Left colon (tissue), 2 donors: ENCODE measurements around the gene PODNL1. TPM values are rescaled to one million over a fixed set of nuclear protein-coding genes. Genes with fewer than 3 reads are reported as not detected.

Source experiments
- ATAC-seq: fragments of 200-7000 bp; cut with Tn5 transposase; one replicate; pipeline ENCODE4 v1.9.1; 2020; ENCODE audit warnings: mild to moderate bottlenecking, moderate library complexity
- DNase-seq, 2 donors: peaks; one replicate each; pipeline ENCODE4 v3.0.0-alpha.2; 2020
- intact Hi-C, 2 donors: fragments of 100-400 bp; cut with DNase I in 1 of 2; cut with micrococcal nuclease in 1 of 2; formaldehyde crosslinking; loops; one replicate each; pipeline versions ENCODE4 v1.11.2 to v1.14.0; 2022; cut with DNase I, micrococcal nuclease
- total RNA-seq, 2 donors: library from RNA; stranded (reverse); fragmentation: NEBNext Ultra II Directional; extraction: Animal tissue kit (Norgen Biotek cat#: 25700); gene quantifications; one replicate each; pipeline ENCODE4 v1.2.1, GENCODE V29; 2021
- donor health status: DM: no; HTN: no; CAD: no.
- donor health status: DM: yes; HTN: yes; CAD: no.

Gene PODNL1
- total RNA-seq, 2 donors from 2014 or later = 2.7 to 5.3 TPM

DNA sequence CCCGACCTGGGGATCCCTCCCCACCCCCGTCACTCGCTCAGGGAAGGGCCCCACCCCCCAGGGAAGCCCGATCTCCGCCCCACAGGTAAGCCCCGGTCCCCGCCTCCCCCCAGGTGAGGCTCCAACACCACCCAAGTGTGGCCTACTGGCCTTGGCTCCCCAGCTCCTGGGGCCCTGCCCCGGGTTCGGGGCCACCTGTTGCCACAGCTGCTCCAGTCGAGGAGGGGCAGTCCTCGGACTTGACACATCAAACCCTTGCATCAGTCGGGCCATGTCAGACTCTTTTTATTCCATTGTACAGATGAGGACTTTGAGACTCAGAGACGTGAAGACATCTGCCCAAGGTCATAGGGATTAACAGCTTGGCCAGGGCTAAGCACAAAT lies 31.7 kb downstream of the PODNL1 start:
- ATAC-seq = peak; percentile 82
- intact Hi-C loops = no loop called here
- DNase-seq = peak; percentile 79 to 84

DNA sequence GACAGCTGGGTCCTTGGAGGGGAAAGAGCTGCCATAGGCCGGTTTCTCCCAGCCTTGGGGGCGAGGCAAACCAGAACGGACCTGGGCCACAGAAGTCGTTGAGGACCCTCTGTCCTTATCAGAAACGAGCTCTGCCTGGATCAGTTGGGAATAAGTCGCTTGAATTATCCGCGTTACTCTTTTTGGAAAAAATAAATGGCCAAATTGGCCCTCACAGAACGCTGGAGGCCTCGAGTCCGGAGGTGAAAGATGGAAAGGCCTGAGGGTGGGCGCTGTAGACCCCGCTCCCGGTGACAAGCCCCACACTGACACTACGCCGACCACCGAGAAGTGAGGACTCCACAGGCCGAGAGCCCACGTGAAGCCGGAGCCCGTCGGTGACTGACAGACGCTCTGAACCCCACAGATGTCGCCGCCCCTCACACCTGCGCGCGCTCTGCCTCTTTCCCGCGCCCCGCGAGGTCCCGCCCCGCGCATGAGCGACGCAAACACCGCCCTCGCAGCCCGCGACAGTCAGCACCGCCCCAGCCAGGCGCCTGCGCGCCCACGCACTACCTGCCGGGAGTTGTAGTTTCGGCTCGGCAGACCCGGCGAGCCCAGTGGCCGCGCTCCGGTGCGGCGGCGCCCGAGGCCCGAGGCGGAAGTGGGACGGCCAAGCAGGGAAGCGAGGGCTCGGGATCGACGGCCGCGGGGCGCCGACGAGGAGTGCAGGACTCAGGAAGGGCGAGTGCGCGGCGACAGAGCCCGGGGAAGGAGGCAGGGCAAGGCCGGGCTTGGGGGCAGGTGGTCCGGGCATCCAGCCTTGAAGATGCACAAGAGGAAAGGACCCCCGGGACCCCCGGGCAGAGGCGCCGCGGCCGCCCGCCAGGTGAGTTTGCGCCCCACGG lies 32.3 kb downstream of the PODNL1 start, which contains the start of the genes BRME1 and CC2D1A:
TSS of gene BRME1 (minus strand) at position 484 of the 887 bp plus-strand sequence. CDS start 1,225 bp downstream, outside the sequence.
TSS of gene CC2D1A (plus strand) at position 568 of the 887 bp plus-strand sequence. CDS start at position 809, 241 bp downstream.
- peak; percentile 91 for ATAC-seq
- DNase-seq = peak; percentile 94 to 96
- intact Hi-C loops = no loop called here

DNA sequence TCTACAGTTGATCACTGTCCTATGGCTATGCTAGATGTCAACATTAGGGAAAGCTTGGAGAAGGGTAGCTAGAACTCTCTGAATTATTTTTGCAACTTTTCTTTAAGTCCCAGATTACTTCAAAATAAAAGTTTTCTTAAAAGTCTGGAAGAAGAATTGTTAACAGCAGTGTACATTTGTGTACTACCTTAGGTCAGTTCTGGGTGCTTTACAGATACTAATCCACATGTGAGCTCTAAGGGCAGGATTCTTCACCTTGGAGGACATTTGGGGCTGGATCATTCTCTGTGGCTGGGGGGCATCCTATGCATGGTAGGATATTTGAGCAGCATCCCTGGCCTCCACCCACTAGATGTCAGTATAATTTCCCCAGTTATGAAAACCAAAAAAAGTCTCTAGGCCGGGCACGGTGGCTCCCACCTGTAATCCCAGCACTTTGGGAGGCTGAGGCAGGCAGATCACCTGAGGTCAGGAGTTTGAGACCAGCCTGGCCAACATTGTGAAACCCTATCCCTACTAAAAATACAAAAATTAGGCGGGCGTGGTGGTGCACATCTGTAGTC lies 35.1 kb downstream of the PODNL1 start:
- intact Hi-C loops = no loop called here
- DNase-seq = no peak
- ATAC-seq = no peak

DNA sequence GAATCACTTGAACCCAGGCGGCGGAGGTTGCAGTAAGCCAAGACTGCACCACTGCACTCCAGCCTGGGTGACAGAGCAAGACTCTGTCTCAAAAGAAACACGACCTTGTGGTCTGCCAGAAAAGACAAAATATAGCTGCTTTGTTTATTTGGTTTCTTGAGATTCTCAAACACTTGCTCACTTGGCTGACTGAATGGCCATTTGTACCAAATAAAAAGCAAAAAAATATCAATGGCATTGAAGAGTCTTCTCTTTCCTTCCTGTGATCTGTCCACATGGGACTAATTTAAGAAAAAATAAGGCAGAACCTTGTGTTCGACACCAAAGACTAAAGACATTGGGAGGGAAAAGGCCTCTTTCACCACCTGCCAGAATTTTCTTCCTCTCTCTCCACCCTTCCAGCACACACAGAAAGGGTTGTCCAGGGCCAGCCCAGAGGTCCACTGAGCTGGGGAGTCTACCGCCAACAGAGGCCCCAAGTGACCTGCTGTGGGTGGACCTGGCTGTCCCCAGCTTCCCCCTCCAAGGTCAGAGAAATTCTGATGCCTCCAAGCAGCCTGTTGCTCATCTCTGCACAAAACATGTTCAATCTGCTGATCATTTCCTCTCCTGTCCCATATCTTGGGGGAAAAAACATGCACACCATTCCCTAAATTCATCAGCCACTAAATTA lies 38.2 kb downstream of the PODNL1 start:
- intact Hi-C loops = no loop called here

DNA sequence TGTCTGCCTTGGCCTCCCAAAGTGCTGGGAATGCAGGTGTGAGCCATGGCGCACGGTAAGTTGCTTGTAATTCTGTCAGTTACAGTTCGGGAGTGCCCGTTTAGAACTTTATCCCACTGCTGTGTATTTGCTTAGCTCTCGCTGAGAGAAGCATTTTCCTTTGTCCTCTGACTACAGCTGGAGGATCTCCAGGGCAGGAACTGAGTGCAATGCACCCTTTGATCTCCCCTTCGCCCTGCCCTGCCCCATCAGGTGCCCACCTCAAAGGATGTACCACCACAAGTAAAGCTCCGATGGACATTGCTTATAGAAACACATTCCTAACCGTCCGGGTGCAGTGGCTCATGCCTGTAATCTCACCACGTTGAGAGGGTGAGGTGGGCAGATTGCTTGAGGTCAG lies 38.8 kb downstream of the PODNL1 start:
- peak; percentile 87 for ATAC-seq
- DNase-seq = no peak
- intact Hi-C loops = no loop called here

More for the DNA sequence above, 38.2 kb downstream of the PODNL1 start:
- no peak for DNase-seq
- no peak for ATAC-seq

DNA sequence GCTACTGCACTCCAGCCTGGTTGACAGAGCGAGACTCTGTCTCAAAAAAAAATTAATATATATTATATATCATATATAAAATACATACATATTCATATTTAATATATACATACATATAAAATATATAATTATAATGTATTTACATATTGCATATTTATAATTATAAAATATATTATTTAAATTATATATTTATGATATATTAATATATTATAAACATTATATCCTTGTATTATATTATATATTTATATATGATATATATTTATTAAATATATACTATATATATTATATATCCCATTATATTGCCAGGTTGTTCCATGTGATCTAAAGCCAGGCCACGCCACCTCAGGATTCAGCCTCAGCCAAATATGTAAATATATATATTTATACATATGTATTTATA lies 42.0 kb downstream of the PODNL1 start:
- ATAC-seq (no peak), DNase-seq (no peak)
- intact Hi-C loops = no loop called here

DNA sequence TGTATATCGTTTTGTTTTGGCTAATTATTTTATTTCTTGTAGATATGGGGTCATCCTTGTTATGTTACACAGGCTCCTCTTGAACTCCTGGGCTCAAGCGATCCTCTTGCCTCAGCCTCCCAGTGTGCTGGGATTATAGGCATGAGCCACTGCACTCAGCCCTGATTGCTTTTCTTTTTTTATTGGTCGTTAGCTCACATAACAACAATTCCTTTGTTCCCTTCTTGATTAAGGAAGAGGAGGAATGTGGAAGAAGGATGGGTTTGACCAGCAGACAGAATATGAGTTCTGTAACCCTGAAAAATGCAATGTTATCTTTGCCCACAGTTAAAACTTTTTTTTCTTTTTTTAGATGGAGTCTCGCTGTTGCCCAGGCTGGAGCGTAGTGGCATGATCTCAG lies 43.7 kb downstream of the PODNL1 start:
- intact Hi-C loops = no loop called here
- DNase-seq (no peak), ATAC-seq (peak; percentile 68)

DNA sequence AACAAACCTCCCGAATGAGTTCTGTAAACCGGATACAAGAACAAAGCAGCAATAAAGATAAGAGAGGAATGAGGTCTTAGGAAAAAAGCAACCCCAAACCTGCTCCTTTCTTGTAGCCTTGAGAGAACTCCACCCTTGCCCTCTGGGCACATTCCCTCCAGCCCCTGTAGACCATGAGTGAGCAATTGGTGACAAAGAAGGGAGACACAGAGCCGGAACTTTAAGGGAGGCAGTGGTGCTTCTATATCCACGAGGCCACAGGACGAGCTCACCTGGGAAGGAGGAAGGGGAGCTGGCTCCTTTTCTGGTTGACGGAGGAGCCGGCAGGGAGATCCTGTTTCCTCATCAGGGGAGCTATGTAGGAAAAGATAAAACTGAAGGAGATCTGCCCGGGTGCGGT lies 45.3 kb downstream of the PODNL1 start:
- ATAC-seq = peak; percentile 29
- intact Hi-C loops = no loop called here
- DNase-seq = peak; percentile 27 to 53

DNA sequence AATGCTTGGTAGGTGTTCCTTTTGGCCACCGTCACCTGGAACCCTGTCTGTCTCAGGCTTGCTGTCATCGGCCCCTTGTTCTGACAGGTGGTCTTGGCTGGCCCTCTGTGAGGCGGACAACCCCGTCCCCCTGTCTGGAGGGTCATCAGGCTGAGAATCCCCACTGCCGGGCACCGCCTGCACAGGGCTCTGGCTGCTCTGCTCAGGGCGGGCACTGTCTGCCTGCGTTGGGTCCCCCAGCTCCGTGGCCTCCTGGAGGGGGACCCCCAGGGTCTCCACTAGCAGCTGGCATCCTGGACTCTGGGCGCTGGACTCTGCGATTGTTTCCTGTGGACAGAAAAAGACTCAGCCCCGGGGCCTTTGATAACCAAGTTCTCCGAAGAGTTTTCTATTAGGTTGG lies 48.1 kb downstream of the PODNL1 start:
- no peak for ATAC-seq

DNA sequence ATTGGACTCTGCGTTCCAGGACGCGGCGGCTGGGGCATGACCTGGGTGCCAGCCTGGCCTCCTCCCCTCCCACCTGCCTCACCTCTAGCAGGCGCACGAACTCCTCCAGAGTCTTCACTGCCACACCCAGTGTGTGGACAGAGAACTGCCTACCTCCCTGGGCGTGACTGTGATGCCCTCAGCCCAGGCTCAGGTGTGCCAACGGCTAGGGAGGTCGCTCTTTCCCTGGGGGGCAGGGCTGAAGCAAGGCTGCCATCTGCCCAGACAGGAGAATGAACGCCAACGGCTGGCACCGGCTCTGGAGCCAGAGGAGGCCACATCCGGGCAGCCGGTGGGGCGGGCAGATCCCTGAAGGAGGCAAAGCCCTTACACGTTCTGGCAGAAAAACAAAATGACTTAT lies 49.9 kb downstream of the PODNL1 start:
- intact Hi-C loops = no loop called here
- peak; percentile 79 to 90 for DNase-seq
- peak; percentile 76 for ATAC-seq

More for the DNA sequence above, 48.1 kb downstream of the PODNL1 start:
- intact Hi-C loops = no loop called here
- no peak for DNase-seq

DNA sequence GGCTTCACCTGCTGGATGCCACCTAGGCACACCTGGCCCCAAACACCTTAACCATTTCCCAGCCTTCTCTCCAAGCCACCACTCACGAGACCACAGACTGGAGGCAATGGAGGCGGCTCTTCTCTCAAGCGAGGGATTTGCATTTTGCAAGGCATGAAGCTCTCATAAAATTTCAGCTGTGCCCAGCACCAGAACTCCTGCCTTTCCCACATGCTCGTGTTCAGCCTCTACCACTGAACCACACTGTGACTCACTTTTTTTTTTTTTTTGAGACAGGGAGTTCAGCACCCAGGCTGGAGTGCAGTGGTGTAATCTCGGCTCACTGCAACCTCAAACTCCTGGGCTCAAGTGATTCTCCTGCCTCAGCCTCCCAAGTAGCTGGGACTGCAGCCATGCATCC lies 50.7 kb downstream of the PODNL1 start:
- intact Hi-C loops = no loop called here
- ATAC-seq (peak; percentile 9), DNase-seq (no peak)

DNA sequence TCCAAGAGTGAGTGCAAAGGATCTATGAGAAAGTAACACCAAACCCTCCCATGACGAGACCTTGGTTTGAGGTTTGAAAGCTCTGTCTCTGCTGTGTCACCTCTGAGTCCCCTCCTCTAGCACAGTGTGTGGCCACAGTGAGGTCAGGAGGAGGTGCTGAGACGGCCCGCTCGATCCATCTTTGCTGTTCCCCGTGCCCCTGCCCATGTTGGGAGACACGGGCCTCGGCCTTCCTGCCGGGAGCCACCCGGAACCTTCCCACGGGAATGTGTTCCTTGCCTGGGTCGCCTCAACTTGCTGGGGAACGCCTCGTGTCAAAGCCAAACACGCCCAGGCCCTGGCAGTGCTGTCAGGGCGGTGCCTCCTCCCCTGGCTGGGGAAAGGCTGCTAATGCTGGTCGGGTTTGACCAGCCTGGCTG lies 51.2 kb downstream of the PODNL1 start:
- peak; percentile 61 for ATAC-seq
- DNase-seq = peak; percentile 78 to 85

DNA sequence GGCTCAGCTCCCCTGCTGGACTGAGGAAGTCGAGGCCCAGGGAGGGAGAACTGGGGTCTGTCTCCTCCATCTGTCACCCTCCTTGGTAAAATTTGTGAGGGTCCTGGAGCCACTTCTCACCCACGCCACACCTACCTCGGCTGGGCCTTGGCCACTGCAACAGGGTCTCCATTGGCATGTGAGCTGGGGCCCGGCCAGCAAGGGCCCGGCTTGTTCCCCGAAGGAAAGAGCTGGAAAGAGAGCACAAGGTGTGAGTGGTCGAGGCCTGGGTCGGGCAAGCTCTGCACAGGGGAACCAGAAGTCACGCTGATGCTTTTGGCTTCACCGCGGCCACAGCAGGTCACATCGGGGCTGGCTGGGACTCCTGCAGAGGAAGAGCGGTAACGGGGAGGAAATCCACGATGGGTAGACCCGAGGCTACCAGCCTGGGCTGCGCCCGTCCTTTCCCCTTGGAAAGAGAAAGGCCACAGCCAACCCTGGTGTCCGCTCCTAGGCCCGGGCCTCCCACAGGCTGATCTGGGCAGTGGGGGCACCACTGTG lies 52.3 kb downstream of the PODNL1 start:
- no peak for ATAC-seq
- DNase-seq = peak in 1 of 2 donors; percentile 16
- intact Hi-C loops = no loop called here

More for the DNA sequence above, 51.2 kb downstream of the PODNL1 start:
- intact Hi-C loops = no loop called here

DNA sequence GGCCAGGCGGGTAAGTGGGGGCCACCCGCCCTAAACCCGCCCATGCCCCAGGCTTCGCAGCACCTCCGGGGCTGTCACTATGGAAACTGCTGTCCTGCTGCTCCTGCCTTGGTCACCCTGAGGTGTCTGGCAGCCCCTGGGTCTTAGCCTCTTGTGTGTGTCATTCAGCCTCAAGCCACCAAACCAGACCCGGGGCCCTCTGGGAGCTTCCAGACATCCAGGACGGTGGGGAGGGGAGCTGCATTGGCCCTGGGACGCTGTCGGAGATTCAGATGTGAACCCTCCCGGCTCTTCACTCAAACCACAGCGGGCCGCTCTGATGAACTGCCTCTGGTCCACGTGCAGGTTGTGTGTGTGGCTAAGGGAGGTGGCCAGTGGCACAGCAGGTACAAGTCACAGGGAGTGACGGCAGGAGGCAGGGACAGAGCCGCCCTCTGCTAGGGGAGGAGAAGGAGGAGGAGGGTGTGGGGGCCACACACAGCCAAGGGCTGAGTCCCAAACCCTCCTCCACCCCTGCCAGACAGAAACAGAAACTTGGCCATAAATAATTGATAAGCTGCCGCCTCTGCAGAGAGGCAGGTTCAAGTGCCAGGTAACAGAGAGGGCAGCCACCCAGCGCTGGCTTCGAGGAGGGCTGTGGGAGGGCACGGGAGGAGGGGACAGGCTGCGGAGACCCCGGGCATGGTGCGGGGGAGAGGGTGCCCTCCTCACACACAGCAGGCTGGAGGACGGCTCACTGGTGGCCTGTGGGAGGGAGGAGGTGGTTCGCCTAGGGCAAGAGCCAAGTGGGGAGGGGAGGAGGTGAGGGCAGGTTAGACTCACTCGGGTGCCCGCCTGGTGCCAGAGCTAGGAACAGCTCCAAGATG lies 53.3 kb downstream of the PODNL1 start:
- intact Hi-C loops = no loop called here
- ATAC-seq (peak; percentile 61), DNase-seq (peak; percentile 69 to 89)

DNA sequence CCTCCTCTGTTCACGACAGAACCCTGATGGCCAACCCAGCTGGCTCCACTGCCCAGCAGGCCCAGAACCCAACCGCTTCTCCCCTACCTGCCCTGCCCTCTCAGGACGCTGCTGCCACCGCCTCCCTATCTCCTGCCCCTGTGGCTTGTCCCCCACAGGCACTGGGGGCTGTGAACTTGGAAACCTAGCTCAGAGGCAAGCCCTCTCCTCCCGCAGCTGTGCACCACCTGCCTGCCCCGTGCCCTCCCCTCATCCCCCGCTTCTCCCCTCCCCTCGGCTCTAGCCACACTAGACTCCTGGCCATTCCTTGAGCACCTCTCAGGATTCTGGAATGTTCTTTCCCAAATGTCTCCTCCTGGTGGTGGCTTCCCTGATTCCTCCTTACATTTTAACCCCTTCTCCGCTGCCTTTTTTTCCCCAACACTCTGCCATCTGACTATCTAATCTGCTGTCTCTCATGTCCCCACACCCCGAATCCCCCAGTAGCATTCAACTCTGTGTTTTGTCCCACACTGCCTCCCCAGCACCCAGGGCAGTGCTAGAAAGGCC lies 54.6 kb downstream of the PODNL1 start:
- ATAC-seq (no peak), DNase-seq (no peak)
- intact Hi-C loops = no loop called here

DNA sequence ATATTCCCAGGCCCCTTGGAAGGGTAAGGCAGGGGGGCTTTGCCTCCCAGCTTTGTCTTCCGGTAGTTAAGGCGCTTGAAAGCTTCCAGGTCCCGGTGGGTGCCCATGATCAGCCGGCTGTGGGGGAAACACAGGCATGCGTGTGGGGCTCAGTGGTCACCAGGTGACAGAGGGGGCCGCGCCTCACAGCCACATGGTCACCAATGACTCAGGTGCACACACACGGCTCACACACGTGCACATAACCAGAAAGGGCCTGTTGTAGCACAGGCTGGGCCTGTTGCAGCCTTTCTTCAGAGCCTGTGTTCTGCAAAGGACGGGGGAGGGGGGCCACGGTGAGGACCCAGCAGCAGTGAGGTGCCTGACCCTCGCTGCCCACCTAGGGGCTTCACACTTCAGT lies 55.4 kb downstream of the PODNL1 start:
- DNase-seq (no peak), ATAC-seq (no peak)
- intact Hi-C loops = no loop called here

DNA sequence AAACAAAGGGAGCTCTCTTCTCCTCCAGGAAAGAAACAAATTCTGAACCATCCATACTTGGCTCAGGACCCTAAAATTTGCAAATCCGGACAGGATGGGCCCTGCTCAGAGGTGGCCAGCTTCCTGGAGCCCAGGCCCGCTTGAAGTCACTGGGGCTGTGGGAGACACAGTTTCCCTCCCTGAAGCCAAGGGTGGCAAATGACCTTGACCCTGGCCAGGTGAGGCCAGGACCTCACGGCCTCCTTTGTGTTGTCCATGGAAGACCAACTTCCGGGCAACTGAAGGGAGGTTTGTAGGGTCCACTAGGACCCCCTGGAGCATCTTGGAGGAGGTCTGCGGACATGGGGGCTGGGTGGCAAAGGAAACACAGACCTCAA lies 55.8 kb downstream of the PODNL1 start:
- ATAC-seq = no peak
- intact Hi-C loops = no loop called here

More for the DNA sequence above, 55.8 kb downstream of the PODNL1 start:
- DNase-seq = no peak
